PC-3 (cell line): ENCODE measurements around the gene APCDD1L.

Source experiments
- EZH2 ChIP-seq: fragments of 300-600 bp; sonication (generic); IDR thresholded peaks from one replicate; pipeline ENCODE4 v1.6.1; 2017; ENCODE audit warnings: antibody characterized with exemption, mild to moderate bottlenecking, low read length; ENCODE audit not compliant: unreplicated experiment
- EZH2phosphoT487 ChIP-seq: fragments of 300-600 bp; sonication (generic); IDR thresholded peaks from 2 replicates; pipeline ENCODE4 v1.6.1; 2018; ENCODE audit warnings: mild to moderate bottlenecking, antibody characterized with exemption, low read length, borderline replicate concordance
- TF ChIP-seq, protein P1 (sequence below): fragments of 300-600 bp; sonication (generic); conservative IDR thresholded peaks from 2 replicates; pipeline ENCODE4 v1.5.1; 2017; ENCODE audit warnings: antibody characterized with exemption, low read depth, mild to moderate bottlenecking, low read length

DNA sequence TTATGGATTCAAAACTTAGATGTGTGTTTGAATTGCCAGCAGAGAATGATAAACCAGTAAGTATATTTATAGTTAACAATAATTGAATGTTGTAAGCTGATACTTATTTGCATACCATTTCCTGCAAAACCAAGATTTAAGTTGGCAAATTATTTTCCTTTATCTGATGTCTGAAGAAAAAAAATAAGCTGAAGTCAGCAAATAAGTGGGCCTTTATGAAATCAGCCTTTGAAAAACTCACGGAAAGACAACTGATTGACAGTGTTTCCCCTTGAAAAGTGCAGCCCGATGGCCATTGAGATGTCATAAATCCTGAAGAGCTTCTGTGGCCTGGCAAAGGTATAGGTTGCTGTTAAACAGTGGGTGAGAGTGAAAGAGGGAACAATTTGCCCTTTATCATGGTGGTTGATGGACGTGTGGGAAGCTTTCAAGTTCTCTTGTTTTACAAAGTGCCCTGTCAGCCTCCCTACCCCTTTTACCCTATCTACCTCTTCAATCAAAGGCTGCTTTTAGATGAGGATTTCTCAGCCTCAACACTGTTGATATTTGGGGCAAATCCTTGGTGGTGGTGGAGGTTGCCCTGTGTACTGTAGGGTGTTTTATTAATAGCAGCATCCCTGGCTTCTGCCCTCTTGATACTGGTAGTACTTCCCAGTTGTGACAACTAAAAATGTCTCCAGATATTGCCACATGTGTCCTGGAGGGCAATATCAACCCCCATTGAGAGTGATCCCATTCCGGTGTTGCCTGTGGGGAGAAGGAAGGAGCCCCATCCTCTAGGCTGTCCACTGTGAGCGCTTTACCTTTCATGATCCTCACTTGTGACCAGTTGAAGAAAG, 76.0 kb downstream of the APCDD1L start:
- TF ChIP-seq, protein P1, sequence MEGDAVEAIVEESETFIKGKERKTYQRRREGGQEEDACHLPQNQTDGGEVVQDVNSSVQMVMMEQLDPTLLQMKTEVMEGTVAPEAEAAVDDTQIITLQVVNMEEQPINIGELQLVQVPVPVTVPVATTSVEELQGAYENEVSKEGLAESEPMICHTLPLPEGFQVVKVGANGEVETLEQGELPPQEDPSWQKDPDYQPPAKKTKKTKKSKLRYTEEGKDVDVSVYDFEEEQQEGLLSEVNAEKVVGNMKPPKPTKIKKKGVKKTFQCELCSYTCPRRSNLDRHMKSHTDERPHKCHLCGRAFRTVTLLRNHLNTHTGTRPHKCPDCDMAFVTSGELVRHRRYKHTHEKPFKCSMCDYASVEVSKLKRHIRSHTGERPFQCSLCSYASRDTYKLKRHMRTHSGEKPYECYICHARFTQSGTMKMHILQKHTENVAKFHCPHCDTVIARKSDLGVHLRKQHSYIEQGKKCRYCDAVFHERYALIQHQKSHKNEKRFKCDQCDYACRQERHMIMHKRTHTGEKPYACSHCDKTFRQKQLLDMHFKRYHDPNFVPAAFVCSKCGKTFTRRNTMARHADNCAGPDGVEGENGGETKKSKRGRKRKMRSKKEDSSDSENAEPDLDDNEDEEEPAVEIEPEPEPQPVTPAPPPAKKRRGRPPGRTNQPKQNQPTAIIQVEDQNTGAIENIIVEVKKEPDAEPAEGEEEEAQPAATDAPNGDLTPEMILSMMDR, result no peak
- TF ChIP-seq EZH2 (no peak), EZH2phosphoT487 (no peak)
